NCI-H2081 treated with DMSO at 0.1 percent for 48 hours (cell line): ENCODE measurements around the gene SCD5.

Experiments
- DNase-seq: peaks from one replicate; lab custom pipeline; 2025; lab: John Stamatoyannopoulos, UW

Gene SCD5

DNA sequence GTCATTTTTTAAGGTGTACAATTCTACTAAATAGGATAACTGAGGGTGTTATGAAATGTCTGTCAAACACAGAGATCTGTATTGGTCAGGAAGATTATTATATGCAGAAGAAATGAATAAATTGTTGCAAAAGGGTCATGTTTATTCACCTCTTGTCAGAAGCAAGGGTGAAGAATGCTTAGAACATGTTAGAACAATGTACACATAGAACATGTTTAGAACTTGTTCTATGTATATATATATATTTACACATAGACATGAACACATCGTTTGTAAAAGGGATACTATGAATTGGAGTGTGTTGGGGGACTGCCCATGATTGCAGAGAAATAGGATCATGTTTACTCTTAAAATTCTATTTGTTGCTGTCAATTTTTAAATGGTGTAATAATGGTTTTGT, 208.8 kb downstream of the SCD5 start:
- no peak for DNase-seq

DNA sequence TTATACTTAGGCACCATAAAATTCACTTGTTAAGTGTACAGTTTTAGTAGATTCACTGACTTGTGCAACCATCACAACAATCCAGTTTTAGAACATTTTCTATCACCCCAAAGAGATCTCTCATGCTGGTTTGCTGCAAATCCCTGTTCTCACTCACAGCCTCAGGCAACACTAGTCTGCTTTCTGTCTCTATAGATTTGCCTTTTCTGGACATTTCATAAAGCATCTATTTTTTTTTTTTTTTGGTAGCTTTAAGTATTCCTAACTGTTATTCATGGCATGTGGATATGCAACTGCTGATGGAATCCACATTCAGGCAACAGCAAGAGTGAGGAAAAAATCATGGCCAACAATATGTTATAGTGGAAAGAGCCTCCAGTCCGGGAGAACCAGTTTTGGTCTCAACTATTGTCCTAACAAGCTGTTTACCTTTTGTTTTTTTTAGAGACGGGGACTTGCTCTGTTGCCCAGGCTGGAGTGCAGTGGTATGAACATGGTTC, 209.8 kb downstream of the SCD5 start:
- DNase-seq = no peak

DNA sequence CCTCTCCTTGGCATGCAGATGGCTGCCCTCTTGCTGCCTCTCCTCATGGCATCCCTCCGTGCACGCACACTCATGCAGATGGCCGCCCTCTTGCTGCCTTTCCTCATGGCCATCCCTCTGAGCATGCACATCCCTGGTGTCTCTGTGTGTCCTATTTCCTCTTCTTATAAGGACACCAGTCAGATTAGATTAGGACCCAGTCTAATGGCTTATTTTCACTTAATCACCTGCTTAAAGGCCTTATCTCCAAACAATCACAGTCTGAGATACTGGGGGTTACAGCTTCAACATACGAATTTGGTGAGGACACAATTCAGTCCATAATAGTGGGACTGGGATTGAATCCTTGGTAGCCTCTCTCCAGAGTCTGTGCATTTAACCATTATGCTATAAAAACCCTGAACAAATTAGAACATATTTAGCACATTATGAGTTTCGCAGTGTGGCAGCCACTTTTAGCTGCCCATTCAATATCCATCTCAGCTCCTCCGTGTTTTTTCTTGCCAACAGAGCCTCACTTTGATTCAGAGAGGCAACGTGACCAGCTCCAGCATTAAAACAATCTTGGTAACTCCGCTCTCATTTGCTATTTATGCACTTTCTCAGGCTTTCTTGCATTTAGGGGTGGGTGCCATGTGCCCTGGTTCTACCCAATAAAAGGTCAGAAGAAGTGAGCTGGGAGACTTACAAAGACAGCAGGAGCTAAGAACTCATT, 210.6 kb downstream of the SCD5 start:
- no peak for DNase-seq

DNA sequence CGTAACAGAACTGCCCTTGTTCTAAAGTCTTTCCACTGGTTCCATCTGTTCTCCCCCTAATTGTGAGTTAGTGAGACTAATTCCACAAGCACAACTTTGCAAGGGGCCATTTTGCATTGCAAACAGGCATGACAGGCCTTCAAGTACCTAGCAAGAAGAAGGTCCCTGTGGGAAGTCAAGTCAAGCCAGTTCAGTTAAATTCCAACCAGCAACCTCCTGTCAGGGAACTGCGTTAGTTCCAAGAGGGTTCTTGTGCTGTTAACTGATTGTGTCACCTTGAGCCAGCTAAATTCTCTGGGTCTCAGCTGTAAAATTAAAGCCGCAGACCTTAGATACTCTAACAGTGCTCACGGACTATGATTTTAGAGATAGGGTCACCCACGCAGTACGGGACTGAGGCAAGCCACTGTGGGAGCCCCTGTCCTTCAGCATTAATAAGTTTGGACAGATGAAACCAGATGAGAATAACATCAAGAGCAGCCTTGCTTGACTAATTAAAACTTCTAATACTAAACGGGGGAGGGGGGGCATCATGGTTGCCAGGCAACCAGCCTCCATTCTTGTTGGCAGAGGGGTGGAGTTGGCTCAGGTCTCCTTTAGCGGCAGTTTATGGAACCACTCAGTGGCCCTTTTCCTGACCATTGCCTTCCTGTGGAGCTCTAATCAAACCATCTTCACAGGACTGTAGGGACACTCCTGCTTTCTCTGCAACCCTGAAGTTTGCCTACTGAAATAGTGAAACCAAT, 212.7 kb downstream of the SCD5 start:
- DNase-seq = no peak

DNA sequence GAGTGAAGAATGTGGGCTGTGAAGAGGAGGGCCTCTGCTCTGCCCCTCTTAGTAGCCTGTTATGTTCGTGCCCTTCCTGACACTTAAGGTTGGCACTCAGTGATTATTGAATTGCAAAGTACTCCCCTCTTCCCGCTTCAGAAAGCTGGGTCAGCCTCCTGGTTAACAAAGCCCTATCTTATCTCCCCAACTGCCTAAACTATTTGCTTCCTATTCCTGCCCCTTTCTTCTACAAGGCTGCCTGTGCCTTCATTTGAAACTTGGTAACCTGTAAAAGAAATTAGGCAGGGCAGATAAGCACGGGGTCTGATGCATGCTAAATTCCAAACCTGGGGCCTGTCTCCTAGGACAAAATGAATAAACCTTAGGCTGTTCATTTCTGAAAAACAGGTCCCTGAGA, 213.7 kb downstream of the SCD5 start:
- DNase-seq = no peak

DNA sequence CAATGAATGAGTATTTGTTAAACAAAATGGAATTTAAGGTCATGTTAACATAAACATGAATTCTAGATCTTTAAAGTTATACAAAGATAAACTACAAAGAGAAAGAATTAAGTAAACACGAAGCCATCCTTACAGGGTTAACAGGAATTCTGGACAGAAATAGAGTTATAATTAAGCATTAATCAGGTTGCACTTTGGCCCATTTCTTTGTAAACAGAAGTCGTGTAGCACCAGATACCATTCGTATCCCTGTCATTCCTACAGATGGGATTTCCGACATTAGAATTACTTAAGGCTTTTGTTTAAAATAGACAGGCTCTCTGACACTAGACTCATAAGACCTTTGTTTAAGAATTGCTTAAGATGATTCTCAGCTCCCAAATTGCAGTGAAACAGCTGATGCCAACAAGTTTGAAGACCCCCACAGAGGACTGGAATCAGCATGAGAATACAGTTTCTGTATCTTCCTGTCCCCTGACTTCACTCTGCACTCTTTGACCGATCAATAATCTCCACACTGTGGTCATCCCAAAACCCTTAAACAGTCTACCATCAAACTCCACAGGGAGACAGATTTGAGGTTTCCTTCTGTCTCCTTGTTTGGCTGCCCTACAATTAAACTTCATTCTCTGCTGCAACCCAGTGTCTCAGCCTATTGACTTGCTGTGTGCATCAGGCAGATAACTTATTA, 214.6 kb downstream of the SCD5 start:
- no peak for DNase-seq

DNA sequence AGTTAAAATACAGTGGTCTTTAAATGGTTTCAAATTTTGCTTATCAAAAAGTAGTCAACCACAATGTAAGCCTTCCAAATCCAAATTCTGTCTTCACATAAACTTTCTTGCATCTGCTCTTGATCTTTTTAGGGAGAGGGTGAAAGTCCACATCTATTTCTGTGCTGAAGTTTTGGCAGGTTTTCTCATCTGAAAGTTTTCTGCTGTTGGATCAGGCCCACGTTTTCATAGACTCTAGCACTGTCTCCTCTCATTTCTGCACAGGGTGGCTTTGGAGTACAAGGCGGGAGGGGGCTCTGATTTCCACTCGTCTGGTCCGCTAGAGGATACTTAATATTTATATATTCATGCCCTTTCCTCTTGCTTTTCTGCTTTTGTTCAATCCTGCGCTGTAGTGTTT, 218.7 kb downstream of the SCD5 start:
- DNase-seq = no peak
